RWPE1 (cell line): ENCODE results near the gene LRRTM2.
A peak's percentile ranks its signal among the peaks of the same experiment; 100 is the strongest.

Source experiments
- CTCF ChIA-PET: fragments of 350-600 bp; sonication (Branson Sonifier 250); formaldehyde crosslinking; extraction: SDS; loops from one replicate; lab custom pipeline; 2021; lab: Yijun Ruan, JAX
- POLR2A ChIA-PET: fragments of 400-600 bp; formaldehyde crosslinking; extraction: SDS; loops from one replicate; lab custom pipeline; 2020; ENCODE audit warnings: antibody characterized with exemption; ENCODE audit not compliant: low non-redundant PET; lab: Yijun Ruan, JAX
- DNase-seq: peaks from one replicate; pipeline ENCODE4 v3.0.0; 2012; ENCODE audit warnings: low spot score
- H3K27ac ChIP-seq: fragments of 450-650 bp; 2 replicates; pipeline ENCODE4 v1.5.1; 2017
- TF ChIP-seq, protein P1 (sequence below): fragments of 450-650 bp; conservative IDR thresholded peaks from 2 replicates; pipeline ENCODE4 v1.5.1; 2017; ENCODE audit warnings: low read depth, mild to moderate bottlenecking

LRRTM2 gene

DNA sequence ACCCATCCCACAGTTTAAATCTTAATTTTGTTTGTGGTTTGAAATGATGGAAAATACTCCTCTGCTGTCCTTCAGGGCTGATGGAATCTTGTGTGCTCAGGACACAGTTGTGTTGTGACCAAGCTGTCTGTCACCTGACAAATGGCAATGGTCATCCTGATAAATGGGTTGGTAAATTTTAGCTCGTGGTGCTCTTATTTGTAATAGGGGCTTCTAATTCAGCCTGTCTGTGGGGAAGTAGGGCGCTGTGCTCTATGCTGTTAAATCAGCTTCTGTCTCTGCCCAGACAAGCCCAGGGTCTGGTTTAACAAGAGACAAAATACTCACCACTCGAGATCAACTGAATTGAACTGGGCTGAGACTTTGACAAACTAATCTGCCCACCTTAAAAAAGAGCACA is 4.5 kb downstream of the LRRTM2 start:
- TF ChIP-seq, protein P1, sequence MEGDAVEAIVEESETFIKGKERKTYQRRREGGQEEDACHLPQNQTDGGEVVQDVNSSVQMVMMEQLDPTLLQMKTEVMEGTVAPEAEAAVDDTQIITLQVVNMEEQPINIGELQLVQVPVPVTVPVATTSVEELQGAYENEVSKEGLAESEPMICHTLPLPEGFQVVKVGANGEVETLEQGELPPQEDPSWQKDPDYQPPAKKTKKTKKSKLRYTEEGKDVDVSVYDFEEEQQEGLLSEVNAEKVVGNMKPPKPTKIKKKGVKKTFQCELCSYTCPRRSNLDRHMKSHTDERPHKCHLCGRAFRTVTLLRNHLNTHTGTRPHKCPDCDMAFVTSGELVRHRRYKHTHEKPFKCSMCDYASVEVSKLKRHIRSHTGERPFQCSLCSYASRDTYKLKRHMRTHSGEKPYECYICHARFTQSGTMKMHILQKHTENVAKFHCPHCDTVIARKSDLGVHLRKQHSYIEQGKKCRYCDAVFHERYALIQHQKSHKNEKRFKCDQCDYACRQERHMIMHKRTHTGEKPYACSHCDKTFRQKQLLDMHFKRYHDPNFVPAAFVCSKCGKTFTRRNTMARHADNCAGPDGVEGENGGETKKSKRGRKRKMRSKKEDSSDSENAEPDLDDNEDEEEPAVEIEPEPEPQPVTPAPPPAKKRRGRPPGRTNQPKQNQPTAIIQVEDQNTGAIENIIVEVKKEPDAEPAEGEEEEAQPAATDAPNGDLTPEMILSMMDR = no peak
- H3K27ac ChIP-seq = no peak overlapping the region
- no peak for DNase-seq
- POLR2A ChIA-PET = no interaction called here
- CTCF ChIA-PET = interaction anchor here (1.8 kb wide), 1 partner anchor 45 kb away, joined by 6 read pairs; no protein-coding TSS in a partner anchor

DNA sequence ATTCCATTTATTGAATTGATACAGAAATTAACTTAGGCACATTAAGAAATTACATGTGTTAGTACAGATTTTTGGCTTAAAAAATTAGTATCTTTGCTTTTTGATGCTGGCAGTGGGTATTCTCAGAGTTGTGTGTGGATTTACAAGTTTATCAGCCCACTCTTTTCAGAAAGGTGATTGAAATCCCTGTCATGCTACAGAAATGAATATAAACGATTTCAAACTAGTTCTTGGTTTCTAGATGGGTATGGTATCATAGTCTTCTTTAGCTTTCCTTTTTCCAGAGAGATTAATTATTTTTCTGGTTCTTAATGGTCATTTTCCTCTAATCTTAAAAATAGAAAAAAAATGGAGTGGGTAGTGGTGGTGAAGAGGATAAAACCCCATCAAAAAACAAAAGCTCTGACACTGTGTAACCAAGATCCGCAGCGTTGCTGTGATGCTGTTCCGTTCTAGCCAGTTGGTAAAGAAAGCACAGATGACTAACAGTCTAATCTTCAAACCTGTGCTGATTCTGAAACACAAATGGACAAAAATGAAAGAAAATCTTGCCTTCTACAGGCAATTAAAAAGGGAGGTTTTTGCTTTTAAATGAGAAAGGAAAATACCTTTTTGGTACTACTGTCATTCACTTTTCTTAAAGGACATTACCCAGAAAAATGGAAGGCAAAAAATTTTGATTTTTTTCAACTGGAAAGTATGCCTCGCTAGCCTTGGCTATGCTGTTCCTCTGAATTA is 5.2 kb downstream of the LRRTM2 start:
- H3K27ac ChIP-seq = no peak overlapping the region
- TF ChIP-seq, protein P1 = no peak
- ChIA-PET POLR2A (interaction anchor here (0.7 kb wide), 1 partner anchor 43 kb away, joined by 5 read pairs; no protein-coding TSS in a partner anchor), CTCF (interaction anchor here (0.6 to 0.7 kb wide), 2 partner anchors 56 to 1509 kb away, joined by 3 to 7 read pairs; no protein-coding TSS in a partner anchor)
- DNase-seq = peak; percentile 26

DNA sequence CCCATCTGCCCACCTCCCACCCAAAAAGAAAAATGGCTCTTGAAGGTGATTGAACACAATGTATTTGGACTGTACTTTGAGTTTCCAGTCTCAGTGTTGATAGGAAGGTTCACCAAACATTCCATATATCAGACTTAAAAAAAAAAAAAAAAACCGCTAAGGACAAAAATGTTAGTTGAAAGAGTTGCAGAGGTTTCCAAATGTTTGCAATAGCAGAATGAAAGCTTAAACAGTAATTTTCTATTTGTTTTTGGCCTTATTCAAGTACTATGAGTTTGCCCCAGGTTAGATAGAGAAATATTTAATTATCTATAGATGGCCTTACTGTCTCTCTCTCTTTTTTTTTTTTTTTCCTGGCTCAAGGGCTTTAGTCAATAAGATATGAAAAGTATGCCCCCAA is 6.1 kb downstream of the LRRTM2 start:
- POLR2A ChIA-PET = no interaction called here
- TF ChIP-seq, protein P1 = no peak
- CTCF ChIA-PET = interaction anchor here (0.6 kb wide), 1 partner anchor 55 kb away, joined by 7 read pairs; no protein-coding TSS in a partner anchor
- no peak for DNase-seq
- no peak overlapping the region for H3K27ac ChIP-seq

DNA sequence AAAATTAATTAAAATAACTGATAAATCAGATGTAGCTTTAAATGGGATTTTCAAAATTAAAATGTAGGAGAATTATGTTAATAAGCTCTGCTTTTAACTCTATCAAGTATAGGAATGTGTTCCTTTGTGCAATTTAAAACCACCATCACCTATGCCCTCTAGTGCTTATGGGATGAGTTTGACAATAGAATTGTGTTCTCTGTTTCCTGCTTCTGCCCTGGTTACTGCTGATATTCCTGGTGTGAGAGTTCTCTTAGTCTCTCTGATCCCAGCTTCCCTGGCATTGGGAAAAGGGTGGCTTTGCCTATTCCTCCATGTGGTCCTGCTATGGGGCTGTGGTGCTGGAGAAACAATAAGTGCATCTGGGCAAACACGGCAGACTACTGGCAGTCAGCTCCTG is 8.1 kb downstream of the LRRTM2 start:
- DNase-seq = no peak
- CTCF ChIA-PET = interaction anchor here (0.6 kb wide), 1 partner anchor 9 kb away, joined by 5 read pairs; no protein-coding TSS in a partner anchor
- TF ChIP-seq, protein P1 = no peak
- no peak overlapping the region for H3K27ac ChIP-seq
- POLR2A ChIA-PET = no interaction called here

DNA sequence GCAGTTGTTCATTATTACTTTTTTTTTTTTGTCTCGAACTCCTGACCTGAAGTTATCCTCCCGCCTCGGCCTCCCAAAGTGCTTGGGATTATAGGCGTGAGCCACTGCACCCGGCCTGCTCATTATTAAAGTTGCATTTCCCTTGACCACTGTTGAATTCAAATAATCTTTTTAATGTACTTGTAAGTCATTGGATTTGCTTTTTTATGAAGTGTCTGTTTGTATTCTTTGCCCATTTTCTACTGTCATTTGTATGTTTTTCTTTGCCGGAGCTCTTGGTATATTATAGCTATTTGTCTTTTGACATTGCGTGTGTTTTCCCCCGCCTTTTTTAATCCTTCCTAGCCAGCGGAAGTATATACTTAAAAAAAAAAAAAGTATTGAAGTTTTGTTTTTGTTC is 22.0 kb downstream of the LRRTM2 start:
- ChIA-PET POLR2A (no interaction called here), CTCF (interaction anchor here (0.6 kb wide), 2 partner anchors 267 to 274 kb away, joined by 3 read pairs; no protein-coding TSS in a partner anchor)
- TF ChIP-seq, protein P1 = no peak
- no peak for DNase-seq
- H3K27ac ChIP-seq = no peak overlapping the region

DNA sequence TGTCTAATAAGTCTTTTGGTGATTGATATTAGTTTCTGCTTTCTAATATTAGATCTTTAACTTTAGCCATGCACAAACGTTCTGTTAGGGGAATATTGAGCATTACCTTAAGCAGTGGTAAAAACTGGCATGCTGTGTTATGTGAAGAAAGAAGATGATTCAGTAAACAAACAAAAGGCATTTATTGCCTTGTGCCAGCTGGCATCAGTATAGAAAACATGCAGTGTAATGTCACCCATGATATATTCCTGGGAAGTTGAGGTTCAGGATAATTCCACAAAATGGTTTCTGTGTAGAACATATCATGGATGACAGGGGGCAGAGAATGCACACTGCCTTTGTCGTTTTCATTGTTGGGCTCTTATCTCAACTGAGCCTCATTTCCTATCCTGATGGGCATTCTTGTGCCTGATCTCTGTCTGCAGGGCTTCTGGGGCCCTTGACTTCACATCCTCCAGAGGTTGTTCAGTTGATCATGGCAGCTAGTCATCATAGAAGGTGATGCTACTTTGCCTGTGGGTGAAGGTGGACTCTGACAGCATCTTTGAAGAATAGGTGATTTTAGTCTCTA is 24.2 kb downstream of the LRRTM2 start:
- DNase-seq = no peak
- no peak overlapping the region for H3K27ac ChIP-seq
- ChIA-PET POLR2A (no interaction called here), CTCF (no interaction called here)
- TF ChIP-seq, protein P1 = no peak
